ENCODE results near the gene SZRD1. TPM values are rescaled to one million over a fixed set of nuclear protein-coding genes. Genes with fewer than 3 reads are reported as not detected.

SZRD1 gene
- total and polyA plus RNA-seq, 9 of the 15 experiments (the other 6 are each of a cell fraction or from before 2014, with no cell fraction given), result 3.9 to 149 (median 82.5) TPM

DNA sequence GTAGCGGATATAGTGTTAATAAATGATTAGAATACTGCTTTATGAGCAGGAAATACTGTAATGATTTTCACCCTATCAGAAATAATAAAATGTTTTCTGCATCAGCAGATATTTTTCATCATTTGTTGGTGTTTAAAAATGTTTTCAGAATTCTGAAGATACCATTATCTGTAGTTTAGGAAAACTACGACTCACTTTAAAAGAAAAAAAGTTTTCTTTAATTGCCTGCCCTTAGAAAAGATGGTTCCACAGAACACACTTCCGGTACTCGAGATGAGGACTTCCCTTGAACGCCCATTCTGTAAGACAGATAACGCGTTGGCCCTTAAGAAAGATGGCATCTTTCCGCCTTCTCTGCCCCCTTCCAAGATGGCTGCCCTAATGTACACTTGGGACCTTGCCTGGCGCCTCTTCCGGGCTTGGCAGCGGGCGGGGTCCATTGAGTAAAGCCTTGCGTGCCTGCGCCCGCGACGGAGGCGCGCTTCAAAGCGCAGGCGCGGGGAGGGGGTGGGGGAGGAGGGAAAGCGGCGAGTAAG, at the start of gene SZRD1 (continued):
- TF ChIP-seq, protein P1, sequence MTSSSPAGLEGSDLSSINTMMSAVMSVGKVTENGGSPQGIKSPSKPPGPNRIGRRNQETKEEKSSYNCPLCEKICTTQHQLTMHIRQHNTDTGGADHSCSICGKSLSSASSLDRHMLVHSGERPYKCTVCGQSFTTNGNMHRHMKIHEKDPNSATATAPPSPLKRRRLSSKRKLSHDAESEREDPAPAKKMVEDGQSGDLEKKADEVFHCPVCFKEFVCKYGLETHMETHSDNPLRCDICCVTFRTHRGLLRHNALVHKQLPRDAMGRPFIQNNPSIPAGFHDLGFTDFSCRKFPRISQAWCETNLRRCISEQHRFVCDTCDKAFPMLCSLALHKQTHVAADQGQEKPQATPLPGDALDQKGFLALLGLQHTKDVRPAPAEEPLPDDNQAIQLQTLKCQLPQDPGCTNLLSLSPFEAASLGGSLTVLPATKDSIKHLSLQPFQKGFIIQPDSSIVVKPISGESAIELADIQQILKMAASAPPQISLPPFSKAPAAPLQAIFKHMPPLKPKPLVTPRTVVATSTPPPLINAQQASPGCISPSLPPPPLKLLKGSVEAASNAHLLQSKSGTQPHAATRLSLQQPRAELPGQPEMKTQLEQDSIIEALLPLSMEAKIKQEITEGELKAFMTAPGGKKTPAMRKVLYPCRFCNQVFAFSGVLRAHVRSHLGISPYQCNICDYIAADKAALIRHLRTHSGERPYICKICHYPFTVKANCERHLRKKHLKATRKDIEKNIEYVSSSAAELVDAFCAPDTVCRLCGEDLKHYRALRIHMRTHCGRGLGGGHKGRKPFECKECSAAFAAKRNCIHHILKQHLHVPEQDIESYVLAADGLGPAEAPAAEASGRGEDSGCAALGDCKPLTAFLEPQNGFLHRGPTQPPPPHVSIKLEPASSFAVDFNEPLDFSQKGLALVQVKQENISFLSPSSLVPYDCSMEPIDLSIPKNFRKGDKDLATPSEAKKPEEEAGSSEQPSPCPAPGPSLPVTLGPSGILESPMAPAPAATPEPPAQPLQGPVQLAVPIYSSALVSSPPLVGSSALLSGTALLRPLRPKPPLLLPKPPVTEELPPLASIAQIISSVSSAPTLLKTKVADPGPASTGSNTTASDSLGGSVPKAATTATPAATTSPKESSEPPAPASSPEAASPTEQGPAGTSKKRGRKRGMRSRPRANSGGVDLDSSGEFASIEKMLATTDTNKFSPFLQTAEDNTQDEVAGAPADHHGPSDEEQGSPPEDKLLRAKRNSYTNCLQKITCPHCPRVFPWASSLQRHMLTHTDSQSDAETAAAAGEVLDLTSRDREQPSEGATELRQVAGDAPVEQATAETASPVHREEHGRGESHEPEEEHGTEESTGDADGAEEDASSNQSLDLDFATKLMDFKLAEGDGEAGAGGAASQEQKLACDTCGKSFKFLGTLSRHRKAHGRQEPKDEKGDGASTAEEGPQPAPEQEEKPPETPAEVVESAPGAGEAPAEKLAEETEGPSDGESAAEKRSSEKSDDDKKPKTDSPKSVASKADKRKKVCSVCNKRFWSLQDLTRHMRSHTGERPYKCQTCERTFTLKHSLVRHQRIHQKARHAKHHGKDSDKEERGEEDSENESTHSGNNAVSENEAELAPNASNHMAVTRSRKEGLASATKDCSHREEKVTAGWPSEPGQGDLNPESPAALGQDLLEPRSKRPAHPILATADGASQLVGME (CRISPR knock-in tag; IDR thresholded peaks at IDR 0.05), result no peak
- TF ChIP-seq SREBF2 (CRISPR knock-in tag; IDR thresholded peaks at IDR 0.05), result no peak
- TF ChIP-seq ZC3H8 (IDR thresholded peaks at IDR 0.05), result no peak
- TF ChIP-seq, protein P2, sequence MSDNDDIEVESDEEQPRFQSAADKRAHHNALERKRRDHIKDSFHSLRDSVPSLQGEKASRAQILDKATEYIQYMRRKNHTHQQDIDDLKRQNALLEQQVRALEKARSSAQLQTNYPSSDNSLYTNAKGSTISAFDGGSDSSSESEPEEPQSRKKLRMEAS (CRISPR knock-in tag; IDR thresholded peaks at IDR 0.05), result no peak
- TF ChIP-seq DNMT1 (IDR thresholded peaks at IDR 0.05), result no peak
- TF ChIP-seq, protein P3, sequence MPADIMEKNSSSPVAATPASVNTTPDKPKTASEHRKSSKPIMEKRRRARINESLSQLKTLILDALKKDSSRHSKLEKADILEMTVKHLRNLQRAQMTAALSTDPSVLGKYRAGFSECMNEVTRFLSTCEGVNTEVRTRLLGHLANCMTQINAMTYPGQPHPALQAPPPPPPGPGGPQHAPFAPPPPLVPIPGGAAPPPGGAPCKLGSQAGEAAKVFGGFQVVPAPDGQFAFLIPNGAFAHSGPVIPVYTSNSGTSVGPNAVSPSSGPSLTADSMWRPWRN (IDR thresholded peaks at IDR 0.05; ENCODE audit: low read depth), result no peak
- peak; percentile 78 for TF ChIP-seq ZNF41 (CRISPR knock-in tag; conservative IDR thresholded peaks at IDR 0.05)
- no peak for TF ChIP-seq ETS2 (tag; IDR thresholded peaks at IDR 0.05; ENCODE audit: borderline replicate concordance, poor library complexity, severe bottlenecking)
- TF ChIP-seq ZNF197 (CRISPR knock-in tag; IDR thresholded peaks at IDR 0.05; ENCODE audit: low read depth), result peak; percentile 96
- TF ChIP-seq HNRNPH1 (optimal IDR thresholded peaks at IDR 0.05; ENCODE audit: low read depth, low read length), result no peak
- TF ChIP-seq, protein P4, sequence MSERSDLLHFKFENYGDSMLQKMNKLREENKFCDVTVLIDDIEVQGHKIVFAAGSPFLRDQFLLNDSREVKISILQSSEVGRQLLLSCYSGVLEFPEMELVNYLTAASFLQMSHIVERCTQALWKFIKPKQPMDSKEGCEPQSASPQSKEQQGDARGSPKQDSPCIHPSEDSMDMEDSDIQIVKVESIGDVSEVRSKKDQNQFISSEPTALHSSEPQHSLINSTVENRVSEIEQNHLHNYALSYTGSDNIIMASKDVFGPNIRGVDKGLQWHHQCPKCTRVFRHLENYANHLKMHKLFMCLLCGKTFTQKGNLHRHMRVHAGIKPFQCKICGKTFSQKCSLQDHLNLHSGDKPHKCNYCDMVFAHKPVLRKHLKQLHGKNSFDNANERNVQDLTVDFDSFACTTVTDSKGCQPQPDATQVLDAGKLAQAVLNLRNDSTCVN (CRISPR knock-in tag; IDR thresholded peaks at IDR 0.05), result no peak
- TF ChIP-seq HDGF (IDR thresholded peaks at IDR 0.05), result no peak
- no peak for TF ChIP-seq TAF7 (tag; IDR thresholded peaks at IDR 0.05)
- TF ChIP-seq ZNF12 (CRISPR knock-in tag; IDR thresholded peaks at IDR 0.05), result no peak; the same call in 1 of the 2 replicates
- TF ChIP-seq XRCC3 (IDR thresholded peaks at IDR 0.05), result no peak
- TF ChIP-seq MCM2 (IDR thresholded peaks at IDR 0.05; ENCODE audit: low read depth), result no peak
- no peak for TF ChIP-seq POLR2G (IDR thresholded peaks at IDR 0.05; ENCODE audit: low read depth, low read length)
- TF ChIP-seq, protein P5, sequence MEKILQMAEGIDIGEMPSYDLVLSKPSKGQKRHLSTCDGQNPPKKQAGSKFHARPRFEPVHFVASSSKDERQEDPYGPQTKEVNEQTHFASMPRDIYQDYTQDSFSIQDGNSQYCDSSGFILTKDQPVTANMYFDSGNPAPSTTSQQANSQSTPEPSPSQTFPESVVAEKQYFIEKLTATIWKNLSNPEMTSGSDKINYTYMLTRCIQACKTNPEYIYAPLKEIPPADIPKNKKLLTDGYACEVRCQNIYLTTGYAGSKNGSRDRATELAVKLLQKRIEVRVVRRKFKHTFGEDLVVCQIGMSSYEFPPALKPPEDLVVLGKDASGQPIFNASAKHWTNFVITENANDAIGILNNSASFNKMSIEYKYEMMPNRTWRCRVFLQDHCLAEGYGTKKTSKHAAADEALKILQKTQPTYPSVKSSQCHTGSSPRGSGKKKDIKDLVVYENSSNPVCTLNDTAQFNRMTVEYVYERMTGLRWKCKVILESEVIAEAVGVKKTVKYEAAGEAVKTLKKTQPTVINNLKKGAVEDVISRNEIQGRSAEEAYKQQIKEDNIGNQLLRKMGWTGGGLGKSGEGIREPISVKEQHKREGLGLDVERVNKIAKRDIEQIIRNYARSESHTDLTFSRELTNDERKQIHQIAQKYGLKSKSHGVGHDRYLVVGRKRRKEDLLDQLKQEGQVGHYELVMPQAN (IDR thresholded peaks at IDR 0.05; ENCODE audit: borderline replicate concordance), result no peak
- peak; percentile 98 for TF ChIP-seq ZNF766 (CRISPR knock-in tag; conservative IDR thresholded peaks at IDR 0.05)
